K562 (cell line): ENCODE data around the gene AGAP3. TPM values are rescaled to one million over a fixed set of nuclear protein-coding genes. Genes with fewer than 3 reads are reported as not detected.

Experiments used
- ARHGAP35 ChIP-seq: fragments of 450-650 bp; IDR thresholded peaks from 2 replicates; pipeline ENCODE4 v1.6.1; 2018; ENCODE audit not compliant: partially characterized antibody
- COPS2 ChIP-seq: fragments of 450-650 bp; conservative IDR thresholded peaks from 2 replicates; pipeline ENCODE4 v1.6.1; 2016; ENCODE audit warnings: mild to moderate bottlenecking, moderate library complexity
- CTBP1 ChIP-seq: fragments of 450-650 bp; IDR thresholded peaks from 2 replicates; pipeline ENCODE4 v1.6.1; 2016; ENCODE audit warnings: borderline replicate concordance
- KAT2B ChIP-seq: IDR thresholded peaks from one replicate; pipeline ENCODE4 v1.6.1; 2012; ENCODE audit warnings: low read depth, mild to moderate bottlenecking, control low read depth, inconsistent platforms, low read length, moderate library complexity
- KAT7 ChIP-seq: sonication (generic); formaldehyde crosslinking; IDR thresholded peaks from 2 replicates; pipeline ENCODE4 v1.8.0; 2022; ENCODE audit warnings: missing genetic modification reagents, mild to moderate bottlenecking, borderline replicate concordance
- KDM2B ChIP-seq: fragments of 250-450 bp; sonication (Bioruptor Pico); IDR thresholded peaks from 2 replicates; pipeline ENCODE4 v1.8.0; 2021; ENCODE audit warnings: mild to moderate bottlenecking, moderate library complexity
- KLF1 ChIP-seq: fragments of 450-650 bp; IDR thresholded peaks from 2 replicates; pipeline ENCODE4 v1.6.1; 2016; ENCODE audit warnings: missing genetic modification characterization, missing compliant biosample characterization
- NFRKB ChIP-seq: fragments of 450-650 bp; IDR thresholded peaks from 2 replicates; pipeline ENCODE4 v1.6.1; 2016; ENCODE audit warnings: low read depth
- PTTG1 ChIP-seq: fragments of 450-650 bp; IDR thresholded peaks from 2 replicates; pipeline ENCODE4 v1.6.1; 2016; ENCODE audit warnings: low read depth, mild to moderate bottlenecking, missing genetic modification characterization, missing compliant biosample characterization
- RCOR1 ChIP-seq, 2 experiments: IDR thresholded peaks; 2 replicates each; pipeline ENCODE4 v1.6.1; 2012; ENCODE audit warnings: low read depth in 2 of 2, low read length in 2 of 2, borderline replicate concordance in 1 of 2, improper control_type of control experiment in 1 of 2
- ZBTB17 ChIP-seq: fragments of 450-650 bp; formaldehyde crosslinking; IDR thresholded peaks from 2 replicates; pipeline ENCODE4 v1.4.0; 2020; ENCODE audit warnings: mild to moderate bottlenecking
- polyA plus RNA-seq, 8 experiments: library from polyadenylated mRNA; depleted of rRNA in 4 of 8; stranded (reverse) in 5 of 8; unstranded in 3 of 8; fragments of >200 nt; fragmentation: Nextera tagmentation in 2 of 8; fragmentation: Illumina TruSeq in 1 of 8; extraction: Ambion mirVana in 2 of 8; extraction: Trizol in 1 of 8; gene quantifications; 2 replicates each; pipeline versions ENCODE4 v1.2.1 to v1.2.3, GENCODE V29; 2011 to 2014; ENCODE audit warnings: inconsistent platforms in 1 of 8, missing spikeins in 1 of 8
- total RNA-seq, 7 experiments: library from RNA; depleted of rRNA in 6 of 7; stranded (reverse); fragments of >200 nt in 6 of 7; fragmentation: Illumina TruSeq in 2 of 7; extraction: Trizol in 2 of 7; gene quantifications; 2 replicates each; pipeline versions ENCODE4 v1.2.1 to v1.2.3, GENCODE V29; 2011 to 2021; ENCODE audit warnings: low replicate concordance in 1 of 7
- TF ChIP-seq, protein P1 (sequence below): fragments of 200-600 bp; sonication (generic); IDR thresholded peaks from one replicate; pipeline ENCODE4 v1.6.1; 2012; ENCODE audit warnings: mild to moderate bottlenecking, low read depth, low read length, inconsistent platforms
- TF ChIP-seq, protein P2 (sequence below): fragments of 450-650 bp; formaldehyde crosslinking; IDR thresholded peaks from 2 replicates; pipeline ENCODE4 v1.4.0; 2022; ENCODE audit warnings: mild to moderate bottlenecking, moderate library complexity

AGAP3 gene
- total and polyA plus RNA-seq, 9 of the 15 experiments (the other 6 are each of a cell fraction or from before 2014, with no cell fraction given): 3.4 to 208 (median 62.2) TPM

DNA sequence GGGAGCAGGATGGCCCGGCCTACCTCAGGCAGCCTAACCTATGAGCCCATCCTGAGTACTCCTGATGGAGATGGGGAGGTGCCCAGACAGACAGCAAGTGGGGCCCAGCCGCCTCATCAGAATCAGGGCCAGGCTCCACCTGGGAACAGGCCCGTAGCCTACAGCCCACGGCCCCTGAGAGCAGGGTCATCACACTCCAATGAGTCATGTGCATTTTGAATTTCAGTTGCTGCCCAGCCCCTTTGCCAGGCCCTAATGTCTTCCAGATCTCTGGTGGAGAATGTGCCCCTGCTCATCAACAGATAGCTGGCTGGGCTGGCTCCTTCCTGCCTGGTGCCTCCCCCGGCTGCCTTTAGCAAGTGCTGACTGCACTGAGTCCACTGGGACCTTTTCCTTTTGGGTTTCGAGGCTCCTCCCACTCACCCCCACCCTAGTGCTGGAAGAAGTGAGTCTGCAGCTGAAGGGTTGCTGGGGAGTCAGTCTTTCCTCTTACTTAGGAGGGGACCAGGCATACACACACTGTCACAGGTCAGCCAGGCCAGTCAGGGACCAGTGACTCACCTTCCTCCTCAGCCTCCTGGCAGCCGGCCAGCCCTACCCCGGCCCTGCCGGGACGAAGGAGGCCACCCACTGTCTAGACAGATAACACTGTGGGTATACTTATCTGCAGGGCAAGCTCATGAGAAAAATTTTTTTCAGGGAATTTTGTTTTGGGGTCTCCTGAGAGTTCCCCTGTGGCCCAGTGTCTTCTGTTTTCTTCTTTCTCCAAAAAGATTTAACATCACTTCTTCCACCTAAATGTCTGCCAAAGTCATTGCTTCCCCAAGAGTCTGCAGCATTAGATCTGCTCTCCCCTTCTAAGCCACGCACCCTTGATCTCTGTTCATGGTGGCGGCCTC lies 47.1 kb upstream of the AGAP3 start (continued):
- TF ChIP-seq, protein P1, sequence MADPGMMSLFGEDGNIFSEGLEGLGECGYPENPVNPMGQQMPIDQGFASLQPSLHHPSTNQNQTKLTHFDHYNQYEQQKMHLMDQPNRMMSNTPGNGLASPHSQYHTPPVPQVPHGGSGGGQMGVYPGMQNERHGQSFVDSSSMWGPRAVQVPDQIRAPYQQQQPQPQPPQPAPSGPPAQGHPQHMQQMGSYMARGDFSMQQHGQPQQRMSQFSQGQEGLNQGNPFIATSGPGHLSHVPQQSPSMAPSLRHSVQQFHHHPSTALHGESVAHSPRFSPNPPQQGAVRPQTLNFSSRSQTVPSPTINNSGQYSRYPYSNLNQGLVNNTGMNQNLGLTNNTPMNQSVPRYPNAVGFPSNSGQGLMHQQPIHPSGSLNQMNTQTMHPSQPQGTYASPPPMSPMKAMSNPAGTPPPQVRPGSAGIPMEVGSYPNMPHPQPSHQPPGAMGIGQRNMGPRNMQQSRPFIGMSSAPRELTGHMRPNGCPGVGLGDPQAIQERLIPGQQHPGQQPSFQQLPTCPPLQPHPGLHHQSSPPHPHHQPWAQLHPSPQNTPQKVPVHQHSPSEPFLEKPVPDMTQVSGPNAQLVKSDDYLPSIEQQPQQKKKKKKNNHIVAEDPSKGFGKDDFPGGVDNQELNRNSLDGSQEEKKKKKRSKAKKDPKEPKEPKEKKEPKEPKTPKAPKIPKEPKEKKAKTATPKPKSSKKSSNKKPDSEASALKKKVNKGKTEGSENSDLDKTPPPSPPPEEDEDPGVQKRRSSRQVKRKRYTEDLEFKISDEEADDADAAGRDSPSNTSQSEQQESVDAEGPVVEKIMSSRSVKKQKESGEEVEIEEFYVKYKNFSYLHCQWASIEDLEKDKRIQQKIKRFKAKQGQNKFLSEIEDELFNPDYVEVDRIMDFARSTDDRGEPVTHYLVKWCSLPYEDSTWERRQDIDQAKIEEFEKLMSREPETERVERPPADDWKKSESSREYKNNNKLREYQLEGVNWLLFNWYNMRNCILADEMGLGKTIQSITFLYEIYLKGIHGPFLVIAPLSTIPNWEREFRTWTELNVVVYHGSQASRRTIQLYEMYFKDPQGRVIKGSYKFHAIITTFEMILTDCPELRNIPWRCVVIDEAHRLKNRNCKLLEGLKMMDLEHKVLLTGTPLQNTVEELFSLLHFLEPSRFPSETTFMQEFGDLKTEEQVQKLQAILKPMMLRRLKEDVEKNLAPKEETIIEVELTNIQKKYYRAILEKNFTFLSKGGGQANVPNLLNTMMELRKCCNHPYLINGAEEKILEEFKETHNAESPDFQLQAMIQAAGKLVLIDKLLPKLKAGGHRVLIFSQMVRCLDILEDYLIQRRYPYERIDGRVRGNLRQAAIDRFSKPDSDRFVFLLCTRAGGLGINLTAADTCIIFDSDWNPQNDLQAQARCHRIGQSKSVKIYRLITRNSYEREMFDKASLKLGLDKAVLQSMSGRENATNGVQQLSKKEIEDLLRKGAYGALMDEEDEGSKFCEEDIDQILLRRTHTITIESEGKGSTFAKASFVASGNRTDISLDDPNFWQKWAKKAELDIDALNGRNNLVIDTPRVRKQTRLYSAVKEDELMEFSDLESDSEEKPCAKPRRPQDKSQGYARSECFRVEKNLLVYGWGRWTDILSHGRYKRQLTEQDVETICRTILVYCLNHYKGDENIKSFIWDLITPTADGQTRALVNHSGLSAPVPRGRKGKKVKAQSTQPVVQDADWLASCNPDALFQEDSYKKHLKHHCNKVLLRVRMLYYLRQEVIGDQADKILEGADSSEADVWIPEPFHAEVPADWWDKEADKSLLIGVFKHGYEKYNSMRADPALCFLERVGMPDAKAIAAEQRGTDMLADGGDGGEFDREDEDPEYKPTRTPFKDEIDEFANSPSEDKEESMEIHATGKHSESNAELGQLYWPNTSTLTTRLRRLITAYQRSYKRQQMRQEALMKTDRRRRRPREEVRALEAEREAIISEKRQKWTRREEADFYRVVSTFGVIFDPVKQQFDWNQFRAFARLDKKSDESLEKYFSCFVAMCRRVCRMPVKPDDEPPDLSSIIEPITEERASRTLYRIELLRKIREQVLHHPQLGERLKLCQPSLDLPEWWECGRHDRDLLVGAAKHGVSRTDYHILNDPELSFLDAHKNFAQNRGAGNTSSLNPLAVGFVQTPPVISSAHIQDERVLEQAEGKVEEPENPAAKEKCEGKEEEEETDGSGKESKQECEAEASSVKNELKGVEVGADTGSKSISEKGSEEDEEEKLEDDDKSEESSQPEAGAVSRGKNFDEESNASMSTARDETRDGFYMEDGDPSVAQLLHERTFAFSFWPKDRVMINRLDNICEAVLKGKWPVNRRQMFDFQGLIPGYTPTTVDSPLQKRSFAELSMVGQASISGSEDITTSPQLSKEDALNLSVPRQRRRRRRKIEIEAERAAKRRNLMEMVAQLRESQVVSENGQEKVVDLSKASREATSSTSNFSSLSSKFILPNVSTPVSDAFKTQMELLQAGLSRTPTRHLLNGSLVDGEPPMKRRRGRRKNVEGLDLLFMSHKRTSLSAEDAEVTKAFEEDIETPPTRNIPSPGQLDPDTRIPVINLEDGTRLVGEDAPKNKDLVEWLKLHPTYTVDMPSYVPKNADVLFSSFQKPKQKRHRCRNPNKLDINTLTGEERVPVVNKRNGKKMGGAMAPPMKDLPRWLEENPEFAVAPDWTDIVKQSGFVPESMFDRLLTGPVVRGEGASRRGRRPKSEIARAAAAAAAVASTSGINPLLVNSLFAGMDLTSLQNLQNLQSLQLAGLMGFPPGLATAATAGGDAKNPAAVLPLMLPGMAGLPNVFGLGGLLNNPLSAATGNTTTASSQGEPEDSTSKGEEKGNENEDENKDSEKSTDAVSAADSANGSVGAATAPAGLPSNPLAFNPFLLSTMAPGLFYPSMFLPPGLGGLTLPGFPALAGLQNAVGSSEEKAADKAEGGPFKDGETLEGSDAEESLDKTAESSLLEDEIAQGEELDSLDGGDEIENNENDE: no peak
- TF ChIP-seq CTBP1 (peak; percentile 98), ZBTB17 (CRISPR knock-in tag) (peak; percentile 76; the same call in 1 of the 2 replicates), KAT7 (peak; percentile 96), ARHGAP35 (no peak), KDM2B (no peak), KLF1 (tag) (no peak), RCOR1 (IDR thresholded peaks at IDR 0.05; ENCODE audit: borderline replicate concordance in 1 of 2, low read depth in 2 of 2, low read length in 2 of 2) (peak; percentile 55 to 93; a peak in 2 of 4 replicates), NFRKB (no peak; the same call in 1 of the 2 replicates), KAT2B (no peak), COPS2 (no peak), PTTG1 (tag) (no peak)
- TF ChIP-seq, protein P2, sequence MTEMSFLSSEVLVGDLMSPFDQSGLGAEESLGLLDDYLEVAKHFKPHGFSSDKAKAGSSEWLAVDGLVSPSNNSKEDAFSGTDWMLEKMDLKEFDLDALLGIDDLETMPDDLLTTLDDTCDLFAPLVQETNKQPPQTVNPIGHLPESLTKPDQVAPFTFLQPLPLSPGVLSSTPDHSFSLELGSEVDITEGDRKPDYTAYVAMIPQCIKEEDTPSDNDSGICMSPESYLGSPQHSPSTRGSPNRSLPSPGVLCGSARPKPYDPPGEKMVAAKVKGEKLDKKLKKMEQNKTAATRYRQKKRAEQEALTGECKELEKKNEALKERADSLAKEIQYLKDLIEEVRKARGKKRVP (CRISPR knock-in tag): no peak
